GM23248 (cell line): ENCODE measurements around the gene LAMA3. TPM values are rescaled to one million over a fixed set of nuclear protein-coding genes. Genes with fewer than 3 reads are reported as not detected.
A peak's percentile ranks its signal among the peaks of the same experiment; 100 is the strongest.

Source experiments
- DNase-seq: peaks from one replicate; pipeline ENCODE4 v3.0.0-alpha.2; 2015
- H2AFZ ChIP-seq: fragments of 200-600 bp; sonication (generic); 2 replicates; pipeline ENCODE4 v1.6.1; 2016; ENCODE audit warnings: antibody characterized with exemption
- H3F3A ChIP-seq: fragments of 200-600 bp; sonication (generic); 2 replicates; pipeline ENCODE4 v1.6.1; 2016; ENCODE audit warnings: mild to moderate bottlenecking, antibody characterized with exemption, mixed run types; ENCODE audit not compliant: insufficient read depth
- H3K27ac ChIP-seq: fragments of 200-600 bp; sonication (generic); 2 replicates; pipeline ENCODE4 v1.5.1; 2016; ENCODE audit warnings: mild to moderate bottlenecking
- H3K27me3 ChIP-seq: fragments of 200-600 bp; sonication (generic); replicated peaks from 2 replicates; pipeline ENCODE4 v1.6.1; 2016; ENCODE audit warnings: mild to moderate bottlenecking; ENCODE audit not compliant: insufficient read depth
- H3K36me3 ChIP-seq: fragments of 200-600 bp; sonication (generic); 2 replicates; pipeline ENCODE4 v1.6.1; 2016; ENCODE audit warnings: low read depth, mild to moderate bottlenecking
- H3K4me1 ChIP-seq: fragments of 200-600 bp; sonication (generic); 2 replicates; pipeline ENCODE4 v1.6.1; 2016; ENCODE audit warnings: mild to moderate bottlenecking; ENCODE audit not compliant: insufficient read depth
- H3K4me2 ChIP-seq: fragments of 200-600 bp; sonication (generic); one replicate; pipeline ENCODE4 v1.6.1; 2016; ENCODE audit warnings: mild to moderate bottlenecking; ENCODE audit not compliant: unreplicated experiment
- H3K4me3 ChIP-seq: fragments of 200-600 bp; sonication (generic); 2 replicates; pipeline ENCODE4 v1.5.1; 2016; ENCODE audit warnings: mild to moderate bottlenecking
- H3K79me2 ChIP-seq: fragments of 200-600 bp; sonication (generic); 2 replicates; pipeline ENCODE4 v1.6.1; 2016; ENCODE audit warnings: mild to moderate bottlenecking; ENCODE audit not compliant: insufficient read depth
- H3K9ac ChIP-seq: fragments of 200-600 bp; sonication (generic); 2 replicates; pipeline ENCODE4 v1.6.1; 2016; ENCODE audit warnings: mild to moderate bottlenecking
- H3K9me2 ChIP-seq: fragments of 200-600 bp; sonication (generic); 2 replicates; pipeline ENCODE4 v1.6.1; 2016; ENCODE audit warnings: mixed run types, mild to moderate bottlenecking, moderate library complexity; ENCODE audit not compliant: insufficient read depth
- H3K9me3 ChIP-seq: fragments of 200-600 bp; sonication (generic); one replicate; pipeline ENCODE4 v1.6.1; 2017; ENCODE audit warnings: low read depth
- H4K20me1 ChIP-seq: fragments of 200-600 bp; sonication (generic); 2 replicates; pipeline ENCODE4 v1.6.0; 2016; ENCODE audit not compliant: insufficient read depth
- EZH2 ChIP-seq: fragments of 200-600 bp; sonication (generic); IDR thresholded peaks from 2 replicates; pipeline ENCODE4 v1.6.1; 2018; ENCODE audit warnings: antibody characterized with exemption, mild to moderate bottlenecking; ENCODE audit not compliant: insufficient read depth, poor library complexity, severe bottlenecking
- EZH2phosphoT487 ChIP-seq: fragments of 200-600 bp; sonication (generic); IDR thresholded peaks from 2 replicates; pipeline ENCODE4 v1.6.1; 2018; ENCODE audit warnings: antibody characterized with exemption, moderate library complexity, mild to moderate bottlenecking, low read depth; ENCODE audit not compliant: insufficient read depth
- WGBS, 2 experiments: methylation state at CpG; one replicate each; pipeline ENCODE4 v1.1.6; 2015 to 2017; ENCODE audit warnings: low lambda C conversion rate in 2 of 2, low coverage in 1 of 2; ENCODE audit errors: missing lambda C conversion rate in 2 of 2; 5-methylcytosine and 5-hydroxymethylcytosine counted together
- in situ Hi-C: fragments of 300-500 bp; cut with MboI; formaldehyde crosslinking; loops from 2 replicates; pipeline ENCODE4 v1.15.0; 2020
- polyA plus RNA-seq: library from polyadenylated mRNA; unstranded; fragments of >200 nt; fragmentation: Nextera tagmentation; extraction: Ambion mirVana; gene quantifications from 2 replicates; pipeline ENCODE4 v1.2.1, GENCODE V29; 2016
- total RNA-seq: library from RNA; depleted of rRNA; stranded (reverse); fragments of >200 nt; shearing (Covaris generic); gene quantifications from 2 replicates; pipeline ENCODE4 v1.2.3, GENCODE V29; 2014

The LAMA3 gene
- total and polyA plus RNA-seq, 2 experiments from 2014 or later, result 0.93 to 1.9 TPM

- peak; percentile 23 for DNase-seq
- Histone ChIP-seq H3F3A (no peaks in the 10 kb centered on the region), H3K4me2 (no peak overlapping the region), H3K79me2 (no peaks in the 10 kb centered on the region), H3K4me1 (no peaks in the 10 kb centered on the region), H3K4me3 (no peak overlapping the region), H2AFZ (no peak overlapping the region), H3K27me3 (peaks cover 7% of the 10 kb centered on the region; the same call in 1 of the 2 replicates), H3K9me3 (no peaks in the 10 kb centered on the region), H3K9ac (no peak overlapping the region), H3K27ac (no peak overlapping the region), H4K20me1 (no peaks in the 10 kb centered on the region), H3K36me3 (no peaks in the 10 kb centered on the region), H3K9me2 (no peaks in the 10 kb centered on the region)
- 79 to 88% methylated on average over 1 of the region's 1 CpG for WGBS, 2 experiments
- in situ Hi-C loops, result no loop called here
- TF ChIP-seq EZH2 (no peak), EZH2phosphoT487 (no peak)
Measured at GRCh38 chr18:23671564-23671963, 17.7 kb upstream of the LAMA3 start.

GRCh38 chr18:23673725-23674124, 15.5 kb upstream of the LAMA3 start:
- no peak for TF ChIP-seq EZH2
- TF ChIP-seq EZH2phosphoT487, result no peak
- no peak overlapping the region for H2AFZ ChIP-seq
- WGBS, 2 experiments, result 63 to 68% methylated on average over 1 of the region's 1 CpG
- no peak overlapping the region for H3K4me2 ChIP-seq
- in situ Hi-C loops, result no loop called here
- no peak for DNase-seq
- no peak overlapping the region for H3K4me3 ChIP-seq
- no peaks in the 10 kb centered on the region for H3K79me2 ChIP-seq
- H3K4me1 ChIP-seq, result no peaks in the 10 kb centered on the region
- H3K9me2 ChIP-seq, result no peaks in the 10 kb centered on the region
- no peak overlapping the region for H3K27ac ChIP-seq
- H3K9ac ChIP-seq, result no peak overlapping the region
- no peaks in the 10 kb centered on the region for H3F3A ChIP-seq
- H3K27me3 ChIP-seq, result peaks cover 7% of the 10 kb centered on the region; the same call in 1 of the 2 replicates
- H3K9me3 ChIP-seq, result no peaks in the 10 kb centered on the region
- H3K36me3 ChIP-seq, result no peaks in the 10 kb centered on the region
- H4K20me1 ChIP-seq, result no peaks in the 10 kb centered on the region

- no peak for TF ChIP-seq EZH2
- TF ChIP-seq EZH2phosphoT487, result no peak
- Histone ChIP-seq H3K36me3 (no peaks in the 10 kb centered on the region), H3F3A (no peaks in the 10 kb centered on the region), H3K9me3 (no peaks in the 10 kb centered on the region), H2AFZ (no peak overlapping the region), H3K4me2 (no peak overlapping the region), H3K4me1 (no peaks in the 10 kb centered on the region), H3K79me2 (no peaks in the 10 kb centered on the region), H3K4me3 (no peak overlapping the region), H3K9ac (no peak overlapping the region), H3K9me2 (no peaks in the 10 kb centered on the region), H3K27ac (no peak overlapping the region), H4K20me1 (no peaks in the 10 kb centered on the region), H3K27me3 (peaks cover 2% of the 10 kb centered on the region; the same call in 1 of the 2 replicates)
- in situ Hi-C loops, result no loop called here
- DNase-seq, result no peak
Measured at GRCh38 chr18:23675236-23675635, 14.0 kb upstream of the LAMA3 start.

- no peak overlapping the region for H3K27ac ChIP-seq
- H3K9ac ChIP-seq, result no peak overlapping the region
- no peak overlapping the region for H3K4me3 ChIP-seq
- H3K4me2 ChIP-seq, result no peak overlapping the region
- H3K4me1 ChIP-seq, result no peaks in the 10 kb centered on the region
- in situ Hi-C loops, result no loop called here
- H3K9me3 ChIP-seq, result no peaks in the 10 kb centered on the region
- no peak for DNase-seq
- H3K9me2 ChIP-seq, result no peaks in the 10 kb centered on the region
- H3K36me3 ChIP-seq, result no peaks in the 10 kb centered on the region
- H3K27me3 ChIP-seq, result no peaks in the 10 kb centered on the region
- H2AFZ ChIP-seq, result no peak overlapping the region
- WGBS, 2 experiments, result 79 to 83% methylated on average over 3 of the region's 3 CpGs
- no peaks in the 10 kb centered on the region for H3F3A ChIP-seq
- H3K79me2 ChIP-seq, result no peaks in the 10 kb centered on the region
- TF ChIP-seq EZH2 (no peak), EZH2phosphoT487 (no peak)
- no peaks in the 10 kb centered on the region for H4K20me1 ChIP-seq
Measured at GRCh38 chr18:23675896-23676295, 13.4 kb upstream of the LAMA3 start.

GRCh38 chr18:23682045-23682444, 7.2 kb upstream of the LAMA3 start:
- peaks cover 16% of the 10 kb centered on the region for H3K4me1 ChIP-seq
- no peaks in the 10 kb centered on the region for H3K9me3 ChIP-seq
- no peak overlapping the region for H3K4me3 ChIP-seq
- DNase-seq, result no peak
- no peaks in the 10 kb centered on the region for H3K27me3 ChIP-seq
- H3K9ac ChIP-seq, result no peak overlapping the region
- H4K20me1 ChIP-seq, result no peaks in the 10 kb centered on the region
- no peaks in the 10 kb centered on the region for H3K36me3 ChIP-seq
- H3F3A ChIP-seq, result peaks cover 24% of the 10 kb centered on the region
- H3K9me2 ChIP-seq, result no peaks in the 10 kb centered on the region
- in situ Hi-C loops, result no loop called here
- H3K27ac ChIP-seq, result no peak overlapping the region
- no peak for TF ChIP-seq EZH2
- TF ChIP-seq EZH2phosphoT487, result no peak
- no peak overlapping the region for H3K4me2 ChIP-seq
- WGBS, 2 experiments, result 77 to 78% methylated on average over 2 of the region's 2 CpGs
- H3K79me2 ChIP-seq, result no peaks in the 10 kb centered on the region
- no peak overlapping the region for H2AFZ ChIP-seq
